GM11168 (cell line): ENCODE measurements around the gene ARHGAP26.

Experiments
- in situ Hi-C: fragments of 300-500 bp; cut with MboI; formaldehyde crosslinking; loops from one replicate; pipeline ENCODE4 v1.12.0; 2022; ENCODE audit warnings: low sequenced_read_pairs; ENCODE audit not compliant: unreplicated experiment

Gene ARHGAP26

GRCh38 chr5:143156086-143156485 is 385.9 kb downstream of the ARHGAP26 start:
- in situ Hi-C loops, result no loop called here

GRCh38 chr5:143156572-143156971 is 386.4 kb downstream of the ARHGAP26 start:
- in situ Hi-C loops, result no loop called here

GRCh38 chr5:143159031-143159430 is 388.9 kb downstream of the ARHGAP26 start:
- in situ Hi-C loops, result no loop called here

- in situ Hi-C loops, result no loop called here
Observed at GRCh38 chr5:143161885-143162540, 391.8 kb downstream of the ARHGAP26 start.

- in situ Hi-C loops, result no loop called here
Observed at GRCh38 chr5:143162810-143163209, 392.6 kb downstream of the ARHGAP26 start.

GRCh38 chr5:143164557-143164956 is 394.4 kb downstream of the ARHGAP26 start:
- in situ Hi-C loops, result no loop called here

GRCh38 chr5:143165049-143165880 is 395.1 kb downstream of the ARHGAP26 start:
- in situ Hi-C loops, result no loop called here

- in situ Hi-C loops, result no loop called here
Observed at GRCh38 chr5:143166090-143166489, 395.9 kb downstream of the ARHGAP26 start.

GRCh38 chr5:143166661-143167420 is 396.7 kb downstream of the ARHGAP26 start:
- in situ Hi-C loops, result no loop called here

GRCh38 chr5:143168171-143168741 is 398.1 kb downstream of the ARHGAP26 start:
- in situ Hi-C loops, result no loop called here

GRCh38 chr5:143168921-143169810 is 399.0 kb downstream of the ARHGAP26 start:
- in situ Hi-C loops, result no loop called here

GRCh38 chr5:143170104-143170503 is 399.9 kb downstream of the ARHGAP26 start:
- in situ Hi-C loops, result no loop called here

- in situ Hi-C loops, result no loop called here
Observed at GRCh38 chr5:143170977-143171376, 400.8 kb downstream of the ARHGAP26 start.

- in situ Hi-C loops, result no loop called here
Observed at GRCh38 chr5:143172739-143173138, 402.6 kb downstream of the ARHGAP26 start.

- in situ Hi-C loops, result no loop called here
Observed at GRCh38 chr5:143173139-143173889, 403.1 kb downstream of the ARHGAP26 start.

- in situ Hi-C loops, result no loop called here
Observed at GRCh38 chr5:143174714-143175398, 404.7 kb downstream of the ARHGAP26 start.

GRCh38 chr5:143176048-143176447 is 405.9 kb downstream of the ARHGAP26 start:
- in situ Hi-C loops, result no loop called here

GRCh38 chr5:143177263-143177983 is 407.2 kb downstream of the ARHGAP26 start:
- in situ Hi-C loops, result no loop called here
